ENCODE results near the gene PXDN. TPM values are rescaled to one million over a fixed set of nuclear protein-coding genes. Genes with fewer than 3 reads are reported as not detected.

The PXDN gene
- total and polyA plus RNA-seq, 8 donors, result 3.3 to 71.6 (median 28.0) TPM

- Histone ChIP-seq H3K27me3 (no peaks in the 10 kb centered on the region), H3K4me1 (peaks cover 0 to 13% (median 4%) of the 10 kb centered on the region in 4 donors), H3K9me3 (no peaks in the 10 kb centered on the region), H3K27ac (no peak overlapping the region), H3K4me3 (no peak overlapping the region), H3K36me3 (peaks cover 0 to 11% (median 5%) of the 10 kb centered on the region in 4 donors)
- no peak for DNase-seq
- WGBS, 5 donors, result 84 to 86% (median 86%) methylated on average over 25 of the region's 25 CpGs
- TF ChIP-seq CTCF (IDR thresholded peaks at IDR 0.05), result no peak
- TF ChIP-seq EP300 (IDR thresholded peaks at IDR 0.05), result no peak
- no peak for TF ChIP-seq POLR2AphosphoS5 (IDR thresholded peaks at IDR 0.05)
- no peak for TF ChIP-seq POLR2A (IDR thresholded peaks at IDR 0.05)
- intact Hi-C loops (cut with DNase I; ENCODE audit: low total_unique reads), result no loop called here
Measured at GRCh38 chr2:1694371-1695271, 49.7 kb downstream of the PXDN start.

- intact Hi-C loops (cut with DNase I; ENCODE audit: low total_unique reads), result no loop called here
- WGBS, 5 donors, result 69 to 87% (median 74%) methylated on average over 9 of the region's 9 CpGs
- H3K4me1 ChIP-seq, result peaks cover 0 to 12% (median 4%) of the 10 kb centered on the region in 4 donors
- no peak overlapping the region for H3K27ac ChIP-seq
- H3K36me3 ChIP-seq, result peaks cover 0 to 11% (median 9%) of the 10 kb centered on the region in 4 donors
- H3K4me3 ChIP-seq, result no peak overlapping the region
- no peak for TF ChIP-seq EP300 (IDR thresholded peaks at IDR 0.05)
- no peak for TF ChIP-seq POLR2AphosphoS5 (IDR thresholded peaks at IDR 0.05)
- no peak for TF ChIP-seq POLR2A (IDR thresholded peaks at IDR 0.05)
- TF ChIP-seq CTCF (IDR thresholded peaks at IDR 0.05), result no peak
- no peaks in the 10 kb centered on the region for H3K27me3 ChIP-seq
- no peak for DNase-seq
- no peaks in the 10 kb centered on the region for H3K9me3 ChIP-seq
Measured at GRCh38 chr2:1693723-1694122, 50.6 kb downstream of the PXDN start.

GRCh38 chr2:1692342-1692741 lies 52.0 kb downstream of the PXDN start:
- Histone ChIP-seq H3K36me3 (peaks cover 0 to 21% (median 12%) of the 10 kb centered on the region in 4 donors), H3K9me3 (no peaks in the 10 kb centered on the region), H3K4me1 (no peaks in the 10 kb centered on the region), H3K27ac (no peak overlapping the region), H3K27me3 (no peaks in the 10 kb centered on the region), H3K4me3 (no peak overlapping the region)
- WGBS, 5 donors, result 78 to 84% (median 82%) methylated on average over 8 to 11 of the region's 11 CpGs
- intact Hi-C loops (cut with DNase I; ENCODE audit: low total_unique reads), result no loop called here
- DNase-seq, result peak in 1 of 2 donors; percentile 4
- TF ChIP-seq EP300 (IDR thresholded peaks at IDR 0.05), result no peak
- no peak for TF ChIP-seq POLR2AphosphoS5 (IDR thresholded peaks at IDR 0.05)
- no peak for TF ChIP-seq CTCF (IDR thresholded peaks at IDR 0.05)
- no peak for TF ChIP-seq POLR2A (IDR thresholded peaks at IDR 0.05)

- DNase-seq, result no peak
- intact Hi-C loops (cut with DNase I; ENCODE audit: low total_unique reads), result no loop called here
- Histone ChIP-seq H3K9me3 (no peaks in the 10 kb centered on the region), H3K27ac (no peak overlapping the region), H3K4me3 (no peak overlapping the region), H3K4me1 (peaks cover 0 to 4% (median 0%) of the 10 kb centered on the region in 4 donors), H3K36me3 (peaks cover 0 to 30% (median 18%) of the 10 kb centered on the region in 4 donors), H3K27me3 (no peaks in the 10 kb centered on the region)
- WGBS, 5 donors, result 76 to 83% (median 78%) methylated on average over 9 of the region's 9 CpGs
- TF ChIP-seq POLR2A (IDR thresholded peaks at IDR 0.05) (no peak), POLR2AphosphoS5 (IDR thresholded peaks at IDR 0.05) (no peak), CTCF (IDR thresholded peaks at IDR 0.05) (no peak), EP300 (IDR thresholded peaks at IDR 0.05) (no peak)
Measured at GRCh38 chr2:1691366-1691765, 52.9 kb downstream of the PXDN start.

Measured in stomach (tissue), 9 donors.